Progenitor cell of endocrine pancreas (in vitro differentiated cells): Measurements from ENCODE around the gene SKA1. TPM values are rescaled to one million over a fixed set of nuclear protein-coding genes. Genes with fewer than 3 reads are reported as not detected.

ENCODE experiments used
- DNase-seq: peaks from one replicate; pipeline ENCODE4 v3.0.0; 2021; ENCODE audit warnings: low spot score; ENCODE audit not compliant: unreplicated experiment
- H3K27ac Mint-ChIP-seq: 2 replicates; pipeline ENCODE4 v1.8.0; 2021; ENCODE audit warnings: mild to moderate bottlenecking, moderate library complexity, mixed read lengths
- H3K27me3 Mint-ChIP-seq: 2 replicates; pipeline ENCODE4 v1.8.0; 2021; ENCODE audit warnings: mixed read lengths
- H3K36me3 Mint-ChIP-seq: 2 replicates; pipeline ENCODE4 v1.8.0; 2022; ENCODE audit warnings: mixed read lengths; ENCODE audit not compliant: insufficient read depth
- H3K4me1 Mint-ChIP-seq: 2 replicates; pipeline ENCODE4 v1.8.0; 2021; ENCODE audit warnings: low read depth, mixed read lengths
- H3K4me3 Mint-ChIP-seq: 2 replicates; pipeline ENCODE4 v1.8.0; 2021; ENCODE audit warnings: low read depth, mild to moderate bottlenecking, moderate library complexity, mixed read lengths
- H3K9me3 Mint-ChIP-seq: 2 replicates; pipeline ENCODE4 v1.8.0; 2021; ENCODE audit warnings: low read depth, mixed read lengths
- CTCF ChIP-seq: fragments of 200-600 bp; sonication (generic); IDR thresholded peaks from one replicate; pipeline ENCODE4 v1.5.0; 2021; ENCODE audit warnings: antibody characterized with exemption, mild to moderate bottlenecking; ENCODE audit not compliant: unreplicated experiment
- long read RNA-seq: library from polyadenylated mRNA; unstranded; transcript quantifications from one replicate; pipeline ENCODE4 v2.0.0, GENCODE V29; 2020
- total RNA-seq: library from RNA; stranded (reverse); gene quantifications from 2 replicates; pipeline ENCODE4 v1.2.1, GENCODE V29; 2021

The SKA1 gene
- total RNA-seq: 13.5 and 16.0 TPM in 2 replicates
- long read RNA-seq, partial matches to known transcripts: 4 of 100 reads
- long read RNA-seq, other reads (novel, unspliced or antisense): 95 of 100 reads

- peaks cover 22% of the 10 kb centered on the region for H3K4me1 Mint-ChIP-seq
- H3K36me3 Mint-ChIP-seq: peaks cover 1% of the 10 kb centered on the region
- H3K9me3 Mint-ChIP-seq: peaks cover 13% of the 10 kb centered on the region
Measured at GRCh38 chr18:50374753-50375391, at the start of gene SKA1. TSS of gene SKA1 (plus strand) at chr18:50375046. CDS start at chr18:50375831, 785 bp downstream.

DNA sequence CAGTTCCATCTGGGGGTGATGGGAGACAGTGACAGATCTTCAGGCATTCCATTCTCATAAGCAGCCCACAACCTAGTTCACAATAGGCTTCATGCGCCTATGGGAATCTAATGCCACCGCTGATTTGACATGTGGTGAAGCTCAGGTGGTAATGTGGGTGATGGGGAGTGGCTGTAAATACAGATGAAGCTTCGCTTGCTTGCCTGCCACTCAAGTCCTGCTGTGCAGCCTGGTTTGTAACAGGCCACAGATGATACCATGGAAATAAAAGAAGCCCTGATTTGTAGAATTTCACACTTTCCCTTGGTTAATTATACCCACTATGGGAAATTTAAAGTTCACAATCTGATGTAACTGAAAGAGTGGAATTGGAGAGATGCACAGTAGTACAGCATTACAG is 46.9 kb upstream of the SKA1 start:
- Mint-ChIP-seq H3K27me3 (peaks cover 6% of the 10 kb centered on the region), H3K4me1 (no peaks in the 10 kb centered on the region), H3K4me3 (no peak overlapping the region), H3K9me3 (peaks cover 12% of the 10 kb centered on the region), H3K36me3 (no peaks in the 10 kb centered on the region), H3K27ac (no peak overlapping the region)
- no peak for TF ChIP-seq CTCF
- DNase-seq: no peak

More at GRCh38 chr18:50374753-50375391, at the start of gene SKA1:
- Mint-ChIP-seq H3K4me3 (peak within 1 kb of the TSS; percentile 84), H3K27me3 (no peaks in the 10 kb centered on the region), H3K27ac (peak within 1 kb of the TSS; percentile 99)
- peak; percentile 91 for DNase-seq
- no peak for TF ChIP-seq CTCF

DNA sequence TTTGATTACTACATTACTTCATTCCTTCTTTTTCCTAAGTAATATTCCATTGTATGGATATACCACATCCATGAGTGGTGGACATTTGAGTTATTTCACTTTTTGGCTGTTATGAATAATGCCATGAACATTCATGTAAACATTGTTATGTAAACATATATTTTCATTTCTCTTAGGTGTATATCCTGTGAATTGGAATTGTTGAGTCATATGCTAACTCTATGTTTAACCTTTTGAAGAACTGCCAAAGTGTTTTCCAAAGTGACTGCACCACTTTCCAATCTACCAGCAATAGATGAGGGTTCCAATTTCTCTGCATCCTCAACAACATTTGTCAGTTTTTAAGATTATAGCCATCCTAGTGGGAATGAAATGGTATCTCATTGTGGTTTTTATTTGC is 44.7 kb upstream of the SKA1 start:
- Mint-ChIP-seq H3K9me3 (peaks cover 12% of the 10 kb centered on the region), H3K27ac (no peak overlapping the region), H3K4me3 (no peak overlapping the region), H3K36me3 (no peaks in the 10 kb centered on the region), H3K4me1 (no peaks in the 10 kb centered on the region), H3K27me3 (peaks cover 3% of the 10 kb centered on the region)
- no peak for DNase-seq
- TF ChIP-seq CTCF: no peak

DNA sequence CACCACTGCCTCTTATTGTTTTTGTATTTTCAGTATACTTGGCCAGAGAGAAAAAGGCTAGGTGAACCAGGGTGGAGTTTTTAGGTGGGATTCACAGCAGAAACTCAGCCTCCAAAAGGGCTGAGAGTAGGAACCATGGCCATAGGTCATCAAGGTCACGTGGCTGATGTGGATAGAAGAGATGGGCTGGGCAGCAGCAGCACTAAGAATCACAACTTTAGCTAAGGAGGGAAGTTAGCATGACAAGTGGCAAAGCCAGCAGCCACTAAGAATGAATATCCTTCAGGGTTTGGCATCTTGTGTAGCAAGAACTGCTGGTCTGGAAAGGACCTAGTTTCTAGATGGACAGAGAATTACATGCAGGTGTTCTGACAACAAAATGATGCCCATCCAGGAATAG is 43.2 kb upstream of the SKA1 start:
- Mint-ChIP-seq H3K27ac (no peak overlapping the region), H3K27me3 (no peaks in the 10 kb centered on the region), H3K4me1 (peaks cover 2% of the 10 kb centered on the region), H3K9me3 (peaks cover 8% of the 10 kb centered on the region), H3K36me3 (no peaks in the 10 kb centered on the region), H3K4me3 (no peak overlapping the region)
- no peak for DNase-seq
- no peak for TF ChIP-seq CTCF

- Mint-ChIP-seq H3K27ac (no peak overlapping the region), H3K4me1 (peaks cover 20% of the 10 kb centered on the region), H3K9me3 (peaks cover 8% of the 10 kb centered on the region), H3K27me3 (no peaks in the 10 kb centered on the region), H3K4me3 (no peak overlapping the region), H3K36me3 (no peaks in the 10 kb centered on the region)
- TF ChIP-seq CTCF: no peak
- no peak for DNase-seq
Measured at GRCh38 chr18:50334546-50335152, 40.2 kb upstream of the SKA1 start.
